NCI-H345 treated with DMSO at 0.1 percent for 48 hours (cell line): ENCODE measurements around the gene NIPA2.

ENCODE experiments used
- DNase-seq: peaks from one replicate; lab custom pipeline; 2025; ENCODE audit not compliant: unreplicated experiment; lab: John Stamatoyannopoulos, UW

NIPA2 gene

GRCh38 chr15:22895465-22896190 is 57.2 kb downstream of the NIPA2 start:
- no peak for DNase-seq

GRCh38 chr15:22902046-22902445 is 63.6 kb downstream of the NIPA2 start:
- no peak for DNase-seq

- DNase-seq = no peak
Observed at GRCh38 chr15:22902578-22902977, 64.1 kb downstream of the NIPA2 start.

- DNase-seq = no peak
Observed at GRCh38 chr15:22902981-22903380, 64.5 kb downstream of the NIPA2 start.

- no peak for DNase-seq
Observed at GRCh38 chr15:22903427-22903826, 65.0 kb downstream of the NIPA2 start.

- DNase-seq = peak; percentile 66
Observed at GRCh38 chr15:22903961-22904534, 65.6 kb downstream of the NIPA2 start.

GRCh38 chr15:22904736-22905135 is 66.3 kb downstream of the NIPA2 start:
- peak; percentile 18 for DNase-seq

- DNase-seq = no peak
Observed at GRCh38 chr15:22907161-22907950, 68.9 kb downstream of the NIPA2 start.

- DNase-seq = no peak
Observed at GRCh38 chr15:22908830-22909229, 70.4 kb downstream of the NIPA2 start.

- DNase-seq = no peak
Observed at GRCh38 chr15:22911306-22911705, 72.8 kb downstream of the NIPA2 start.

GRCh38 chr15:22912256-22912655 is 73.8 kb downstream of the NIPA2 start:
- no peak for DNase-seq

GRCh38 chr15:22913646-22914380 is 75.3 kb downstream of the NIPA2 start:
- DNase-seq = no peak

- no peak for DNase-seq
Observed at GRCh38 chr15:22915866-22916515, 77.5 kb downstream of the NIPA2 start.

- no peak for DNase-seq
Observed at GRCh38 chr15:22916606-22917350, 78.3 kb downstream of the NIPA2 start.

GRCh38 chr15:22917556-22917955 is 79.1 kb downstream of the NIPA2 start:
- no peak for DNase-seq
